ENCODE results near the gene RNLS. TPM values are rescaled to one million over a fixed set of nuclear protein-coding genes. Genes with fewer than 3 reads are reported as not detected.

The RNLS gene
- total RNA-seq, 2 donors from 2014 or later, result 6.2 to 9.4 TPM

DNA sequence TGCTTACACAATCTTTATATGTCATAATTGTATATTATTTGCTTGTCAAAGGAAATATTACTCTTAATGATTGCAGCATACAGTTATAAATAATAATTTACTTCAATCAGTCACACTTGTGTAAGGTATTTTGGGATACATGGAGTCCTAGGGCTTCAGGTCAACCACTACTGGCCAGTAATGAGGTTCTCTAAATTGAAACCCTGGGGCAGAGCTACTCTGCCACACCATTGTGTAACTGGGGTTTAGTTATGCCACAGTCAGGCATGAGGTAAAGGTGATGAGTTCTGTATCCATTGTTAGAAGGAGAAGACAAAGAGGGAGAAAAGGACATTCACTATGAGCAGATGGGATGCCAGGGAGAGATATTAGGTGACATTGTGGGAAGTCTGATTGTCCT, 117.4 kb downstream of the RNLS start:
- Histone ChIP-seq H3K4me1 (ENCODE audit: control insufficient read depth in 1 of 2, low read depth in 2 of 2) (peaks cover 8 to 20% of the 10 kb centered on the region in 2 donors), H3K36me3 (no peaks in the 10 kb centered on the region), H3K27me3 (replicated peaks; ENCODE audit: insufficient read depth) (no peaks in the 10 kb centered on the region), H3K4me3 (no peak overlapping the region), H3K9me3 (no peaks in the 10 kb centered on the region), H3K27ac (no peak overlapping the region)
- TF ChIP-seq, protein P1, sequence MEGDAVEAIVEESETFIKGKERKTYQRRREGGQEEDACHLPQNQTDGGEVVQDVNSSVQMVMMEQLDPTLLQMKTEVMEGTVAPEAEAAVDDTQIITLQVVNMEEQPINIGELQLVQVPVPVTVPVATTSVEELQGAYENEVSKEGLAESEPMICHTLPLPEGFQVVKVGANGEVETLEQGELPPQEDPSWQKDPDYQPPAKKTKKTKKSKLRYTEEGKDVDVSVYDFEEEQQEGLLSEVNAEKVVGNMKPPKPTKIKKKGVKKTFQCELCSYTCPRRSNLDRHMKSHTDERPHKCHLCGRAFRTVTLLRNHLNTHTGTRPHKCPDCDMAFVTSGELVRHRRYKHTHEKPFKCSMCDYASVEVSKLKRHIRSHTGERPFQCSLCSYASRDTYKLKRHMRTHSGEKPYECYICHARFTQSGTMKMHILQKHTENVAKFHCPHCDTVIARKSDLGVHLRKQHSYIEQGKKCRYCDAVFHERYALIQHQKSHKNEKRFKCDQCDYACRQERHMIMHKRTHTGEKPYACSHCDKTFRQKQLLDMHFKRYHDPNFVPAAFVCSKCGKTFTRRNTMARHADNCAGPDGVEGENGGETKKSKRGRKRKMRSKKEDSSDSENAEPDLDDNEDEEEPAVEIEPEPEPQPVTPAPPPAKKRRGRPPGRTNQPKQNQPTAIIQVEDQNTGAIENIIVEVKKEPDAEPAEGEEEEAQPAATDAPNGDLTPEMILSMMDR (IDR thresholded peaks at IDR 0.05), result no peak
- ATAC-seq (ENCODE audit: insufficient number of reproducible peaks, low FRiP score, low read depth) (no peak), DNase-seq (ENCODE audit: low spot score) (no peak)

DNA sequence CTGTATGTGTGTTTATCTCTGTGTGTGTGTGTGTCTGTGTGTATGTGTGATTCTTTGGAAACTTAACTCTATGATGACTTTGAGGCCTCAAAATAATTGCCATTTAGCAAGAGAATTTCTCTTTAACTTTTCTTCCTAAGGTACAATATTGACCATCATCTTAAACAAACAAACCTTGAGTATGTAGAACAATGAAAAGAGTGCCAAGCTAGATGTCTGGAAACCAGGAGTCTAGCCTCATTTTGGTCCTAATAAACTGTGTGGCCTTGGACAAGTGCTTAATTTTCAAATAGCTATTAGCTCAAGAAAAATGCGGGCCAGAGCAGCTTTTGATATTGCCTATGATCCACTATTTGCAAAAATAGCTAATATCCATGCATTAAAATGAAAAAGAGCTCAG, 119.3 kb downstream of the RNLS start:
- Histone ChIP-seq H3K4me3 (no peak overlapping the region), H3K9me3 (no peaks in the 10 kb centered on the region), H3K27me3 (replicated peaks; ENCODE audit: insufficient read depth) (no peaks in the 10 kb centered on the region), H3K27ac (no peak overlapping the region), H3K36me3 (no peaks in the 10 kb centered on the region), H3K4me1 (ENCODE audit: control insufficient read depth in 1 of 2, low read depth in 2 of 2) (peaks cover 8 to 20% of the 10 kb centered on the region in 2 donors)
- no peak for DNase-seq (ENCODE audit: low spot score)
- TF ChIP-seq, protein P1 (IDR thresholded peaks at IDR 0.05), result no peak
- no peak for ATAC-seq (ENCODE audit: insufficient number of reproducible peaks, low FRiP score, low read depth)

DNA sequence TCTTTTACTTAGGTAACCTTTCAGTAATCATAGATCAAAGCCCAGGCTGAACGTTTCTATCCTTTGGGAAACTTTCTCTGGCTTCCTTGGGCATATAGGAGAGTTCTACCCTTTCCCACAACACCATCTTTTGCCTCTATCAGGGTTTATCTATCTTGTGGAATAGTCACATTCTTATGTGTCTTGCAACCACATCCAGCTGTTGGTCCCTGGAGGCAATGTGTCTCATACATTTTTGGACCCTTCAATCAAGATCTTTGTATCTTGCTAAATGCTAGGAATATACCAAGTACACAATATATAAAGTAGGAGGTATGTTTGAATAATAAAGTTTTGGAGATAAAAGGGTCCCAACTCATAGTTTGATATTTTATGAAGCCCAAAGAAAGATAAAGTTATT, 121.7 kb downstream of the RNLS start:
- TF ChIP-seq, protein P1 (IDR thresholded peaks at IDR 0.05), result no peak
- Histone ChIP-seq H3K4me1 (ENCODE audit: control insufficient read depth in 1 of 2, low read depth in 2 of 2) (no peaks in the 10 kb centered on the region), H3K27ac (no peak overlapping the region), H3K9me3 (no peaks in the 10 kb centered on the region), H3K27me3 (replicated peaks; ENCODE audit: insufficient read depth) (no peaks in the 10 kb centered on the region), H3K36me3 (no peaks in the 10 kb centered on the region), H3K4me3 (no peak overlapping the region)
- ATAC-seq (ENCODE audit: insufficient number of reproducible peaks, low FRiP score, low read depth) (no peak), DNase-seq (ENCODE audit: low spot score) (no peak)

DNA sequence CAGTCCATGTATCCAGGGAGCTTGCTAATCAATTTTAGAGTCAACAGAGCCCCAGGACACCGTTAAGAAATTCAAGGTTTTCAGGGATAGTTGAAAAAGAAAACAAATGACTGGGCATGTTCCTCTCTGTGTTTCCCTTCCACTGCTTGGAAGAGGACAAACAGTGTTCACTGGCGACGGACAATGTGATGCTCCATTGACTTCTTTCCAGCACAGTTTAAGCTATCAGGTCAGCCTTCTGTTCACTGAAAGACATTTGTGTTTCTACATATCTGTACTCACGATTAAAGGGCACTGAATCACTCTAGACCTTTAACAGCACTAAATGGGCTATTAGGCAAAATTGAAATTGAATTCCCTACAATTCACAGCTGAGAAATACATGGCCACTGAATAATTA, 123.6 kb downstream of the RNLS start:
- ATAC-seq (ENCODE audit: insufficient number of reproducible peaks, low FRiP score, low read depth), result no peak
- no peaks in the 10 kb centered on the region for H3K4me1 ChIP-seq (ENCODE audit: control insufficient read depth in 1 of 2, low read depth in 2 of 2)
- H3K27me3 ChIP-seq (replicated peaks; ENCODE audit: insufficient read depth), result no peaks in the 10 kb centered on the region
- DNase-seq (ENCODE audit: low spot score), result no peak
- TF ChIP-seq, protein P1 (IDR thresholded peaks at IDR 0.05), result no peak
- no peaks in the 10 kb centered on the region for H3K9me3 ChIP-seq
- H3K36me3 ChIP-seq, result no peaks in the 10 kb centered on the region
- no peak overlapping the region for H3K27ac ChIP-seq
- H3K4me3 ChIP-seq, result no peak overlapping the region

DNA sequence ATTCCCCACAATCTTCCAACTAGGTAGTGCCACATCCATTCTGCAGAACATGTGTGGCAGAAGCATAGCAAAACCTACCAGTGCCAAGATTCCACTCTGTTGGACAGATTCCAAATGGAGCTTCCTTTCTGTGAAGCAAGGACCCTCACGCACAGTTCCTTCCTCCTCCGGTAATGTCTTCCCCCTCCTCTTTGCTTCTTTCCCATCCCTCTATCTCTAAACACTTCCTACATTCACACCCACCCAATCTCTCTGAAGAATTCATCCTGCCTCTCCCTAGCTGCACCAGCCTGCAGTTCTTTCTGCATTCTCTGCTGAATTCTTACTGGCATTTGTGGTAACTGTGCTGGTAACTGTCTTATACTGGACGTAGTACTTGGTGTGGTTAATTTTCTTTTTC, 124.9 kb downstream of the RNLS start:
- no peaks in the 10 kb centered on the region for H3K27me3 ChIP-seq (replicated peaks; ENCODE audit: insufficient read depth)
- no peaks in the 10 kb centered on the region for H3K9me3 ChIP-seq
- no peak overlapping the region for H3K4me3 ChIP-seq
- TF ChIP-seq, protein P1 (IDR thresholded peaks at IDR 0.05), result no peak
- no peak overlapping the region for H3K27ac ChIP-seq
- no peak for ATAC-seq (ENCODE audit: insufficient number of reproducible peaks, low FRiP score, low read depth)
- no peaks in the 10 kb centered on the region for H3K36me3 ChIP-seq
- H3K4me1 ChIP-seq (ENCODE audit: control insufficient read depth in 1 of 2, low read depth in 2 of 2), result no peaks in the 10 kb centered on the region
- DNase-seq (ENCODE audit: low spot score), result no peak
